ENCODE data around the gene TUBB4B.

Gene TUBB4B

DNA sequence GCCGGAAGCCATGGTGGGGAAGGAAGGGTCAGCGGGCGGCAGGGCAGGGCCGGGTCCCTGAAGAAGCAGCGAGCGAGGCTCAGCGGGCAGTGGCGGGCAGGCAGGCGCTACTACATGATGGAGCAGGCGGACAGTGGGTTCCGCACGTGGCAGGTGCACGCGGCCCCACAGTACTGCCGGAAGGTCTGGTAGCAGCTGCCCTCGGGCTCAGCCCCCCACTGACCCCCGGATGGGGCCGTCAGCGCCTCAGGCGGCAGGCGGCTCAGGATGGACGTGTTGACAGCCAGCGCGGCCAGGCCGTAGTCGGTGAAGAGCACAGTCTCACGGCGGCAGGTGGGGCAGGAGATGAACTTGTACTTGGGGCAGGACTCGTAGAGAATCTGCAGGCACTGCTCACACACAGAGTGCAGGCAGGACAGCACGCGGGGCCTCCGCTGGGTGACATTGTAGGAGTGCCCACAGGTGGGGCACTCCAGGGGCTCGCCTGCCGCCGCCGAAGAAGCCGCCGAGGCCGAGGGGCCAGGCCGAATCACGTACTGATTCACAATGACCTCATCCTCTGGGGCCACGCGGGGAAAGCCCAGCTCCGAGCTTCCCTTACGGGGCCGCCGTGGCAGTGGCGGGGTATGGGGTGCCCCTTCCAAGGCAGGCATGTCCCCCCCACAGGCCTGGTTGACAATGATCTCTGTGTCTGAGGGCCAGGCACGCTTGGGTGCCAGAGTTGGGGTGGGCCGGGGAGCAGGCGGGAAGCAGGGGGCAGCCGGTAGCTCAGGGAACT lies 20.6 kb upstream of the TUBB4B start:
- Histone ChIP-seq H3K4me1 (ENCODE audit: control insufficient read depth, insufficient read depth, low read length, unreplicated experiment) (peaks cover 46% of the 10 kb centered on the region), H3K27ac (ENCODE audit: low read depth, low read length) (no peak overlapping the region), H3K36me3 (ENCODE audit: insufficient read depth, low read length) (no peaks in the 10 kb centered on the region), H3K79me2 (ENCODE audit: control insufficient read depth, insufficient read depth, low read length, unreplicated experiment) (no peaks in the 10 kb centered on the region), H3K4me3 (ENCODE audit: low read depth, low read length) (no peak overlapping the region), H2AFZ (ENCODE audit: low read length, unreplicated experiment) (no peak overlapping the region), H3K27me3 (ENCODE audit: insufficient read depth, low read length) (no peaks in the 10 kb centered on the region)

DNA sequence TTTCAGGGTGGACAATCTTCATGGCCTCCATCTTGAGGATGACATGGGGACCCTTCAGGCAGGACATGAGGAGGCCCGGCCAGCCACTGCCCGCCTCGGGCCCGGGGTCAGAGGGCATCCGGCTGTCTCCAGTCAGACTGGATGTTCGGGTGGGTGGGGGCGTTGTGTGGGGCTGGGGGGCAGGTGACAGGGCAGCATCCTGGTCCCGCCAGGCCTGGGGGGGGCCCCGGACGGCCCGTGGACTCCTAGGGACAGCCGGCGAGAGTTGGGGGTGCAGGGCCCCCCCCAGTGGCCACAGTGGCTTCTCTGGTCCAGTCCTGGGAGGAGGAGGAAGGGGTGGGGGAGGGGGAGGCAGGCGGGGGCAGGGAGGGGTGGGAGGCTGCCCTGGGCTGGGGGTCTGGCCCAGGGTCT lies 20.0 kb upstream of the TUBB4B start:
- Histone ChIP-seq H2AFZ (ENCODE audit: low read length, unreplicated experiment) (no peak overlapping the region), H3K79me2 (ENCODE audit: control insufficient read depth, insufficient read depth, low read length, unreplicated experiment) (no peaks in the 10 kb centered on the region), H3K36me3 (ENCODE audit: insufficient read depth, low read length) (no peaks in the 10 kb centered on the region), H3K27me3 (ENCODE audit: insufficient read depth, low read length) (no peaks in the 10 kb centered on the region), H3K4me1 (ENCODE audit: control insufficient read depth, insufficient read depth, low read length, unreplicated experiment) (peaks cover 46% of the 10 kb centered on the region), H3K27ac (ENCODE audit: low read depth, low read length) (no peak overlapping the region), H3K4me3 (ENCODE audit: low read depth, low read length) (no peak overlapping the region)

- Histone ChIP-seq H3K4me1 (ENCODE audit: control insufficient read depth, insufficient read depth, low read length, unreplicated experiment) (peaks cover 44% of the 10 kb centered on the region), H2AFZ (ENCODE audit: low read length, unreplicated experiment) (no peak overlapping the region), H3K36me3 (ENCODE audit: insufficient read depth, low read length) (no peaks in the 10 kb centered on the region), H3K27ac (ENCODE audit: low read depth, low read length) (no peak overlapping the region), H3K4me3 (ENCODE audit: low read depth, low read length) (no peak overlapping the region), H3K79me2 (ENCODE audit: control insufficient read depth, insufficient read depth, low read length, unreplicated experiment) (no peaks in the 10 kb centered on the region), H3K27me3 (ENCODE audit: insufficient read depth, low read length) (no peaks in the 10 kb centered on the region)
Observed at GRCh38 chr9:137221506-137222111, 19.5 kb upstream of the TUBB4B start.

DNA sequence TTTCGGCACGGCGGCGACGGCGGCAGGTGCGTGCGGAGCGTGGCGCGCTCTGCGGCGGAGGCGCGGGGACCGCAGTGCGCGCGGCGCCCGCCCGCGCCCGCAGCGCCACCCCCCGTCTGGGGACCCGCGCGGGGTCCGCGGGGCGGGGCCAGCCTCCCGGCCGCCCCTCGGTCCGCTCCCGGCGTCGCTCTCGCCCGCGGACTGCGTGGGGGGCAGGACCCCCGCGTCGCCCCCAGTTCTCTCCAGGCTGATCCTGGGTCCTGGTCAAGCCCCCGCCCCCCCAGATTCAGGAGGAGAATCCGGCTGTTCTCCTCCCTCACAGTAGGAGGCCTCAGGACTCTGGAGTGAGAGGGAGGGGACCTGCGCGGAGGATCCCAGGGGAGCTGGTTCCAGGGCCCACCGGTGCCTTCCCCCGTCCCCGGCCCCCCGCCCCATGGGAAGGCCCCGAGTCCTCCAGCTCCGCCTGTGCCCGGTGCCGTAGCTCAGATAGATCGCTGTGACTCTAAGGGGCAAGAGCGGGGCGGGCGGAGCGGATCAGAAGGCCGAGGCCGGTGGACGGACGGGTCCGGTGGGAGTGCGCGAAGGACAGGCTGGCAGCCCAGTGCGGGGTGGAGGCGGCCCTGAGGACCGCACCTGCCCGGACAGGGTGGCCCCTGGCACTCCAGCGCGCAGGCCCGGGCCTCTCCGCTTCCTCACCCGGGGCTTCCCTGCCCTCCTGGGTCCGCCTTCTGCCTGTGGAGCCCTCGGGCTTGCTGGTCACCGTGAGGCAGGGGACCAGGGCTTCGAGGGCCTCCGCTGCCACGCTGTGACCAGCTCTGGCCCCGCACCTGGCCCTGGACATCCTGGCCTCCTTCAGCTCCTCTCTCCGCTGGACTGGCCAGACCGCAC lies 18.7 kb upstream of the TUBB4B start, which contains the start of gene RNF208:
TSS of gene RNF208 (minus strand) at position 51 of the 888 bp plus-strand sequence. CDS start 1,028 bp downstream, outside the sequence.
- Histone ChIP-seq H2AFZ (ENCODE audit: low read length, unreplicated experiment) (peak within 1 kb of the TSS; percentile 54), H3K79me2 (ENCODE audit: control insufficient read depth, insufficient read depth, low read length, unreplicated experiment) (no peaks in the 10 kb centered on the region), H3K4me1 (ENCODE audit: control insufficient read depth, insufficient read depth, low read length, unreplicated experiment) (peaks cover 43% of the 10 kb centered on the region), H3K27ac (ENCODE audit: low read depth, low read length) (no peak within 1 kb of the TSS), H3K27me3 (ENCODE audit: insufficient read depth, low read length) (no peaks in the 10 kb centered on the region), H3K36me3 (ENCODE audit: insufficient read depth, low read length) (no peaks in the 10 kb centered on the region), H3K4me3 (ENCODE audit: low read depth, low read length) (peak within 1 kb of the TSS; percentile 85)

DNA sequence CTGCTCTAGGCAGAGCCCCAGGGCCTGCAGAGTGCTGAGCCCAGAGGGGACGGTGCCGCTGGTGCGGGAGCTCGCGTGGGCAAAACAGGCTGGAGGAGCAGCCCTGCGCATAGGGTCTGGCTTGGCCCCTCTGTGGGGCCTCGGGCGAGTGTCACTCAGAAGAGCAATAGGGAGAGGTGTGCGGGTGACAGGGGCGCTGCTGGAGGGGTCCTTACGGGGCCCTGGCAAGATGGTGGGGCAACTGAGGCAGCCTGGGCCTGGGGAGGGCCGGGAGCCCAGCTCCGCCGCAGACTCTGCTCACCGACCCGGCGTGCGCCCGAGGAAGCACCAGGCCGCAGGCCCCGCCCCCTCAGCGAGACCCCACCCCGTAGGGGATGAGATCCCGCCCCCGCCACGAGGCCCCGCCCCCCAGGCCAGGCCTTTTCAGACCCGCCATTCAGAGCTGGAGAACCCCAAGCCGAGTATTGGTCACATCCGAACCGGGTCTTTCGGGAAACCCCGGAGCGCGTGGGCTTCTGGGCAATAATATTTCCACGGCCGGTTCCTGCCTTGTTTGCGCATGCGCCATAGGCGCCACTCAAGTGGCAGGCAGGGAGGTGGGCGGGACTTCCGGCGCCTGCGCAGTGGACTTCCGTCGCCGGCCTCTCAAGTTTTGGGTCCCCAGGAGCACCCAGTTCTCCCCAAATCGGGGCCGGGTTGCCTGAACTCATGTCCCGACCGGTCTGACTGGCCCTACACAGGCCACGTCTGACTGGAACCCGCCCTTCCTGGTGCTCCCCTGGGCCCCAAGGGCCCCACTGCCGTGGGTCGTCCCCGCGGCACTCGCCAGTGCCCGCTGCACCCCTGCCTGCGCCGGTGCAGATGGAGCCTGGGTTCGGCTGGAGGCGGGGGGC lies 17.8 kb upstream of the TUBB4B start:
- Histone ChIP-seq H3K36me3 (ENCODE audit: insufficient read depth, low read length) (no peaks in the 10 kb centered on the region), H2AFZ (ENCODE audit: low read length, unreplicated experiment) (peak overlapping the region; percentile 54), H3K79me2 (ENCODE audit: control insufficient read depth, insufficient read depth, low read length, unreplicated experiment) (no peaks in the 10 kb centered on the region), H3K4me1 (ENCODE audit: control insufficient read depth, insufficient read depth, low read length, unreplicated experiment) (peaks cover 37% of the 10 kb centered on the region), H3K4me3 (ENCODE audit: low read depth, low read length) (peak overlapping the region; percentile 85), H3K27me3 (ENCODE audit: insufficient read depth, low read length) (no peaks in the 10 kb centered on the region), H3K27ac (ENCODE audit: low read depth, low read length) (peak overlapping the region; percentile 34; the same call in 1 of the 2 replicates)

- Histone ChIP-seq H2AFZ (ENCODE audit: low read length, unreplicated experiment) (no peak within 1 kb of the TSS), H3K27ac (ENCODE audit: low read depth, low read length) (peak within 1 kb of the TSS; percentile 34; the same call in 1 of the 2 replicates), H3K36me3 (ENCODE audit: insufficient read depth, low read length) (no peaks in the 10 kb centered on the region), H3K27me3 (ENCODE audit: insufficient read depth, low read length) (no peaks in the 10 kb centered on the region), H3K4me3 (ENCODE audit: low read depth, low read length) (peak within 1 kb of the TSS; percentile 85), H3K4me1 (ENCODE audit: control insufficient read depth, insufficient read depth, low read length, unreplicated experiment) (peaks cover 29% of the 10 kb centered on the region), H3K79me2 (ENCODE audit: control insufficient read depth, insufficient read depth, low read length, unreplicated experiment) (no peaks in the 10 kb centered on the region)
Observed at GRCh38 chr9:137224830-137225694, 16.0 kb upstream of the TUBB4B start, which contains the start of gene CYSRT1. TSS of gene CYSRT1 (plus strand) at chr9:137225174. CDS start at chr9:137225622, 448 bp downstream.

DNA sequence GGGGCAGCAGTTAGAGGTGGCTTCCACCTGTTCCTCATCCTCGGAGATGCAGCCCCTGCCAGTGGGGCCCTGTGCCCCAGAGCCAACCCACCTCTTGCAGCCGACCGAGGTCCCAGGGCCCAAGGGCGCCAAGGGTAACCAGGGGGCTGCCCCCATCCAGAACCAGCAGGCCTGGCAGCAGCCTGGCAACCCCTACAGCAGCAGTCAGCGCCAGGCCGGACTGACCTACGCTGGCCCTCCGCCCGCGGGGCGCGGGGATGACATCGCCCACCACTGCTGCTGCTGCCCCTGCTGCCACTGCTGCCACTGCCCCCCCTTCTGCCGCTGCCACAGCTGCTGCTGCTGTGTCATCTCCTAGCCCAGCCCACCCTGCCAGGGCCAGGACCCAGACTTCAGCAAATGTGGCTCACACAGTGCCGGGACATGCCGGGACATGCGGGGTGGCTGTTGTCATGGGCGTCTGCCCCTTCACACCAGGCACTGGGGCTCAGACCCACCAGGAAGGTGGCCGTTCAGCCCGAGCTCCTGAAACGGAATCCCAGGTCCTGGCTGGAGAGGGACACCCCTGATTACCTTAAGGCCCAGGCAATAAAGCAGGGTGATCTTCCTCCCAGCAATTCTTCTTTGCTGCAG lies 15.3 kb upstream of the TUBB4B start:
- Histone ChIP-seq H3K79me2 (ENCODE audit: control insufficient read depth, insufficient read depth, low read length, unreplicated experiment) (no peaks in the 10 kb centered on the region), H3K4me3 (ENCODE audit: low read depth, low read length) (no peak overlapping the region), H3K27me3 (ENCODE audit: insufficient read depth, low read length) (no peaks in the 10 kb centered on the region), H3K4me1 (ENCODE audit: control insufficient read depth, insufficient read depth, low read length, unreplicated experiment) (peaks cover 29% of the 10 kb centered on the region), H3K36me3 (ENCODE audit: insufficient read depth, low read length) (no peaks in the 10 kb centered on the region), H2AFZ (ENCODE audit: low read length, unreplicated experiment) (no peak overlapping the region), H3K27ac (ENCODE audit: low read depth, low read length) (no peak overlapping the region)

- H3K4me3 ChIP-seq (ENCODE audit: low read depth, low read length): no peak overlapping the region
- no peak overlapping the region for H3K27ac ChIP-seq (ENCODE audit: low read depth, low read length)
- no peaks in the 10 kb centered on the region for H3K79me2 ChIP-seq (ENCODE audit: control insufficient read depth, insufficient read depth, low read length, unreplicated experiment)
- H3K36me3 ChIP-seq (ENCODE audit: insufficient read depth, low read length): no peaks in the 10 kb centered on the region
- H3K27me3 ChIP-seq (ENCODE audit: insufficient read depth, low read length): no peaks in the 10 kb centered on the region
- peaks cover 29% of the 10 kb centered on the region for H3K4me1 ChIP-seq (ENCODE audit: control insufficient read depth, insufficient read depth, low read length, unreplicated experiment)
- H2AFZ ChIP-seq (ENCODE audit: low read length, unreplicated experiment): no peak overlapping the region
Observed at GRCh38 chr9:137226338-137227053, 14.6 kb upstream of the TUBB4B start.

All from ACC112 (cell line).